ELF-1 (cell line): ENCODE measurements around the gene HBE1.
A peak's percentile ranks its signal among the peaks of the same experiment; 100 is the strongest.
"Not testable (repeated sequence)": the region's sequence is repeated elsewhere in the genome, so short reads cannot be mapped to it uniquely, and the experiment has no call there.

ENCODE experiments used
- DNase-seq: peaks from one replicate; pipeline ENCODE4 v3.0.0-alpha.2; 2016; ENCODE audit warnings: low read depth, low spot score

The HBE1 gene

DNA sequence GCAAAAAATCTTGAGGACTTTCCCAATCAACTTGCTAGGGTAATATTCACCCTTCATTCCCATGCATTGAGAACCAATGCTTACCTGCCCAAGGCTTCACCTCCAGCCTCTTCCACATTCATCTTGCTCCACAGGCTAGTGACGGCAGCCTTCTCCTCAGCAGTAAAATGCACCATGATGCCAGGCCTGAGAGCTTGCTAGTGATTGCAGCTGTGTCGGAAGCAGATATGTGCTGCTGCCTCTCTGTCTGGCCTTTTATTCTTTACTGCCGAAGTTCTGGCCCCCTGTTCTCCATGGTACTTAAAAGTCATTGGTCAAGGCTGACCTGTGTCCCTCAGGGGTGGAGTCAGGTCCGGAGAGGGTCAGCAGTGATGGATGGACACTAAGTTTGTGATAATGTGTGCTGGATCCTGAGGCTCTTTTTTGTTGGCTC, at the start of gene HBE1:
Gene HBE1, minus strand, starts transcription at position 231 of the 433 bp plus-strand sequence. Its CDS starts 55 bp downstream, at position 176.
- no peak for DNase-seq

GRCh38 chr11:5317292-5317691, 47.5 kb upstream of the HBE1 start:
- no peak for DNase-seq

- not testable (repeated sequence) for DNase-seq
Observed at GRCh38 chr11:5313326-5314023, 43.7 kb upstream of the HBE1 start.

DNA sequence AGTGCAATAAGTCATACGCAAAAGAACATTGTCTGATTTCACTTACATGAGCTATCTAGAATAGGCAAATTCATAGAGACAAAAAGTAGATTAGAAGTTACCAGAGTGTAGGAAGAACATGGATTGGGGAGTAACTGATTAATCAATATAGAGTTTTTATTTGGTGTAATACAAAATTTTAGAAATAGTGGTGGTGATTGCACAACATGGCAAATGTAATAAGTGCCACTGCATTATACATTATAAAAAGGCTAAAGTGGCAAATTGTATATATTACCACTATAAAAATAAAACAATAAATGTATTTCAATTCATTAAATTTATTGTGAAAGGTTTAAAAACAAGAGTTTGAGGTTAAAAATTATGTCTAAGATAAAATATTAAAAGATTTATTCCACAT, 40.7 kb upstream of the HBE1 start:
- no peak for DNase-seq

- DNase-seq, result no peak
Observed at GRCh38 chr11:5307256-5308019, 37.7 kb upstream of the HBE1 start.

- DNase-seq, result no peak
Observed at GRCh38 chr11:5304046-5304445, 34.3 kb upstream of the HBE1 start.

DNA sequence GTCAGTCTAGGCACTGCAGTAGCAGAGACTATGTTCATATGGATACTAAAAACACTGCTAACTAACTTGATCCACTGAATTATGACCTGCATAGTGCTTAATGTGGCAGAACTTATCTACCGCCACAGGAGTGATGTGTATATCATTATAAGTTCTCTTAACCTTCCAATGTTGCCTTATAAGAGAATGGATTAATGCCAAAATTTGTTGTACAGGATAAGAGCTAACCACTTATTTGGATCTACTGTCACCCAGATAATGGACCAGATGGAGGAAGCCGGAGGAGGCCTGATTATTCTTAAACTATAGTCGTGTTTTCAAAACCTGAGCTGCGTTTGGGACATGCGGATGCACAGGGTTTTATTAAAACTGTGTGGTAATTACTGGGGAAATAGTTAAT, 33.9 kb upstream of the HBE1 start:
- no peak for DNase-seq

GRCh38 chr11:5301846-5302245, 32.1 kb upstream of the HBE1 start, which contains the start of gene OR51B4:
Gene OR51B4, minus strand, starts transcription at chr11:5301946. Its CDS starts 0 bp downstream, at chr11:5301946.
- DNase-seq, result no peak

DNA sequence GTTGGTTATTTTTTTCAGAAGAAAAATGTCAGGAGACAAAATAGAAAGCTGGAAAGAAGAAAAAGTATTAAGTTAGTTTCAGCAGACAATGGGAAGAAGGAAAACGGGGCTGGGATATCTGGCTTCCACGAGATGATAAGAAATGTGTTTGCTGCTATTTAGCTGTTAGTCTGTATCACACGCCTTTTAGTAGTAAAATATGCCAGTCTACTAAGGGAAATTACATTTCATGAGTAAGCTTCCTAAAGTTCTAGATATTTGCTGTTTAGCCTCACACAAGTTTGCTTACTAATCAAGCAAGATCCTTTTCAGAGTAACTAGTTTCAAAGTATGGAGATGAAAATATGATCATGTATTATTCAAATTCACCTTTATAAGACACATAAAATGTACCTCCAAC, 30.5 kb upstream of the HBE1 start:
- DNase-seq, result no peak

DNA sequence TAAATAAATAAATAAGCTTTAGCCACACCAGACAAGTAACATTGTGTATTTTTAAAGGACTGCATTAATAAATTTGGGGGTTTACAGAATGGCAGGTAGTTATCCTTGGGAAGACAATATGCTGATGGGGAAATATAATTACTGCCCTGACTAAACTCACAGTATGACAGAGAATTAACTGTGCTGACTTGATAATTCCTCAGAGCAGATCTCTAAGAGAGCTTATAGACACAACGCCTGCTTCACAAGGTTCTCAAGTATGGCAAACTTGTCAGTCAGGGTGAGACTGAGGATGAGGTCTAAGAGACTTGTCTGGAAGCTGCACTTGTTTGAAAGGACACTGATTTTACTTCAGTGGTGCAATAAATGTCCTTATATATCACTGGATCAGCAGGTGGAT, 28.7 kb upstream of the HBE1 start:
- DNase-seq, result no peak

DNA sequence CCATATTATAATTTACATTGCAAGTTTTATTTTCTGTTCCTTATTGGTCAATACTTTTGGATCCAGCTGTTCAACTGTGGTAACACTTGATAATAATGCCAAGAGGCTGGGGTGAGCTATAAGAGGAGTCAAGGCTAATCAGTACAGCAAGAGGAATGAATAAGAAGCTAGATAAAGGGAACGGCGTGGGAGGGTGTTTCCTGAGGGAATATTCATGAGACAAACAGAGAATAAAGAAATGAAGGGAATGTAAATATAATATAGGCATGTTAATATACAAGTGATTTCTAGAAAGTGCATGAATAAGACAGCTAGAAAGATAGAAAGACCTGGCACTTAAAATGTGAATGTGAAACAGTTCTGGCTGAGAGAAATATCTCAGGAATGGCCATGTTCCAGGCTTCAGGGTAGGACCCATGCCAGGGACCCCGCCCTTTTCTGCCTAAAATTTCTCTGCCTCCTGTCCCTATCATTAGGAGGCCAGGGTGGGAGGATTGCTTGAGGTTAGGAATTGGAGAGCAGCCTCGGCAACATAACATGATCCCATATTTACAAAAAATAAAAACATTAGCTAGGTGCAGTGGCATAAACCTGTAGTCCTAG, 28.1 kb upstream of the HBE1 start:
- DNase-seq, result no peak

DNA sequence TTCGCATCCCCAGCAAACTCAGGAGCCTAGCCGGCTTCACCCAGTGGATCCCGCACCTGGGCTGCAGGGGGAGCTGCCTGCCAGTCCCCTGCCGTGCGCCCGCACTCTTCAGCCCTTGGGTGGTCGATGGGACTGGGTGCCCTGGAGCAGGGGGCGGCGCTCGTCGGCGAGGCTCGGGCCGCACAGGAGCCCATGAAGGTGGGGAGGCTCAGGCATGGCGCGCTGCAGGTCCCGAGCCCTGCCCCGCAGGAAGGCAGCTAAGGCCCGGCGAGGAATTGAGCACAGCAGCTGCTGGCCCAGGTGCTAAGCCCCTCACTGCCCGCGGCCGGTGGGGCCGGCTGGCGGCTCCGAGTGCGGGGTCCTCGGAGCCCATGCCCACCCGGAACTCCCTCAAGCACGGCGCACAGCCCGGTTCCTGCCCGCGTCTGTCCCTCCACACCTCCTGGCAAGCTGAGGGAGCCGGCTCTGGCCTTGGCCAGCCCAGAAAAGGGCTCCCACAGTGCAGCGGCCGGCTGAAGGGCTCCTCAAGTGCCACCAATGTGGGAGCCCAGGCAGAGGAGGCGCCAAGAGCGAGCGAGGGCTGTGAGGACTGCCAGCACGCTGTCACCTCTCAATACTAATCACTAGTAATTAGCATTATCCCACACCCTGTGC, 24.7 kb upstream of the HBE1 start:
- not testable (repeated sequence) for DNase-seq

- no peak for DNase-seq
Observed at GRCh38 chr11:5293028-5293427, 23.3 kb upstream of the HBE1 start.

- peak; percentile 13 for DNase-seq
Observed at GRCh38 chr11:5291207-5291838, 21.6 kb upstream of the HBE1 start.

- DNase-seq, result no peak
Observed at GRCh38 chr11:5290106-5290505, 20.4 kb upstream of the HBE1 start.

- DNase-seq, result no peak
Observed at GRCh38 chr11:5289696-5290095, 20.0 kb upstream of the HBE1 start.

GRCh38 chr11:5288906-5289550, 19.3 kb upstream of the HBE1 start:
- DNase-seq, result no peak

DNA sequence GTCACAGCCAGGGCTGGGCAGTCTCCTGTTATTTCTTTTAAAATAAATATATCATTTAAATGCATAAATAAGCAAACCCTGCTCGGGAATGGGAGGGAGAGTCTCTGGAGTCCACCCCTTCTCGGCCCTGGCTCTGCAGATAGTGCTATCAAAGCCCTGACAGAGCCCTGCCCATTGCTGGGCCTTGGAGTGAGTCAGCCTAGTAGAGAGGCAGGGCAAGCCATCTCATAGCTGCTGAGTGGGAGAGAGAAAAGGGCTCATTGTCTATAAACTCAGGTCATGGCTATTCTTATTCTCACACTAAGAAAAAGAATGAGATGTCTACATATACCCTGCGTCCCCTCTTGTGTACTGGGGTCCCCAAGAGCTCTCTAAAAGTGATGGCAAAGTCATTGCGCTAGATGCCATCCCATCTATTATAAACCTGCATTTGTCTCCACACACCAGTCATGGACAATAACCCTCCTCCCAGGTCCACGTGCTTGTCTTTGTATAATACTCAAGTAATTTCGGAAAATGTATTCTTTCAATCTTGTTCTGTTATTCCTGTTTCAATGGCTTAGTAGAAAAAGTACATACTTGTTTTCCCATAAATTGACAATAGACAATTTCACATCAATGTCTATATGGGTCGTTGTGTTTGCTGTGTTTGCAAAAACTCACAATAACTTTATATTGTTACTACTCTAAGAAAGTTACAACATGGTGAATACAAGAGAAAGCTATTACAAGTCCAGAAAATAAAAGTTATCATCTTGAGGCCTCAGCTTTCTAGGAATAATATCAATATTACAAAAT, 18.6 kb upstream of the HBE1 start:
- no peak for DNase-seq

DNA sequence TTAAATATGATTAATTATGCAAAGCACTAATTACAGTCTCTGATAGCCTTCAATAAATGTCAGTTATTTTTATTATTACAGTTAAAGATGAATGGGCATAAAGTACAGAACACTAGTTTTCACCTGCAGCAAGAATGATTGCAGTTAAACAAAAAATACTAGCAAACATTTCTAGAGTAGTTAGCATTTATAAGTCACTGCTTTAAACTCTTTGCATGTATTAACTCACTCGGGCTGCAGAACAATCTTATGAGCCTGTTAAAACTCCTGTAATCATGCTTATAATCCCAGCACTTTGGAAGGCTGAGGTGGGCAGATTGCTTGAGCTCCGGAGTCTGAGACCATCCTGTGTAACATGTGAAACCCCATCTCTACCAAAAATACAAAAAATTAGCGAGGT, 17.2 kb upstream of the HBE1 start:
- DNase-seq, result no peak

- DNase-seq, result no peak
Observed at GRCh38 chr11:5286351-5286750, 16.6 kb upstream of the HBE1 start.
